OCI-M1 (cell line): ENCODE data around the gene HIGD1B.

Experiments used
- DNase-seq: peaks from one replicate; lab custom pipeline; 2025; lab: John Stamatoyannopoulos, UW

Gene HIGD1B

DNA sequence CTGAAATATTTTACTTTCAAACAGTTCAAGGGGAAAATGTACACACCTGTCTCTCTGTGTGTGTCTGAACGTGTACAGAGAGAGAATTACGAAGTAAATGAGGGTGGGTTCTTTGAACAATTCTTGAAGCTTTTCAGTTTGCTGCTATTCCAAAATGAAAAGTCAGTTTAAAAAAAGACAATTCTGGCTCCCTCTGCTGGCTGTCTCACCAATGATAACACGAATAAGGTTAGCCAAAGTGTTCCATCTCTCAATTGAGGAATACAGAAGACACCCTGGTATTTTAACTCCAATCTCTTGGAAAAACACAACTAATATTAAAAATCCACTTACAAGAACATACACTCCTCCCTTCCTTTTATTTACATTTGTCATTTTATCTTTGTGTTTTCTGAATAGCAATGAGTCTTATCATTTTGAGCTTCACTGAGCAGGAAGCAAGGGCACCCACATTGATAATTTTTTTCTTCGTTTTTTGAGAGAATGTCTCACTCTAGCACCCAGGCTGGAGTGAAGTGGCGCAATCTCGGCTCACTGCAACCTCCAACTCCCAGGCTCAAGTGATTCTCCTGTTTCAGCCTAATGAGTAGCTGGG lies 31.0 kb downstream of the HIGD1B start:
- peak; percentile 62 for DNase-seq

DNA sequence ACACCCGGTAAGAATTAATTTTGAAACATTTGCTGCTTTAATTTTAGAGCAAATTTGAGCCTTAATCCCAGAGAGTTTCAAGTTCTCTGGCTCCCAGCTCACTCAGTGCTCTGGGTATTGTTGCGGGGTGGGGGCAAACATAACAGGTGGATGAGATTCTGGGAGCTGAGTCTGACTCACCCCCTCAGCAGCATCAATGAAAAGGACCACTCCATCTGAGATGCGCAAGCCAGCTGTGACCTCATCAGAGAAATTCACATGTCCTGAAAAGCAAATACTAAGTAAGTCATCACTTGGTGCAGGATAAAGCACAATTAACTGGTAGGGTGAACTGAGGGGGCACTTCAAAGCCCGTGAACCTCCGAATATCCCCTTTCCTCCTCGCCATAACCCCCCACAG lies 31.7 kb downstream of the HIGD1B start:
- no peak for DNase-seq

DNA sequence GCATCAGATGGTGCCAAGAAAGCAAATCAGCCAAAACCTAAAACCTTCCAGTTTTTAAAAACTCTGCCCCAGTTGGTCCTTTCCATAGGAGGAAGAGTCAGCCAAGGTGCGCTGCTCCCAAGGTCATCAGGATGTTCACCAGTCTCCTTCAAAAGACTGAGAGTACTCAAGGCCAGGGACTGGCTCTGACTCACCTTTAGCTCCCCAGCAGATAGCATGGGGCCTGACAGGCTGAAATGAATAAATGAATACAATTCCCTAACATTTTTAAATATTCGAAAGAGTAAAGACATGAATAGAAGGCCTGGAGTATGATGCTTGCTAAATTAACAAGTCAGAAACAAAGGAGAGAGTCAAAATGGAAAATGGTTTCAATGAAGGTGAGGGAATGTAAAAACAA lies 32.4 kb downstream of the HIGD1B start:
- no peak for DNase-seq

DNA sequence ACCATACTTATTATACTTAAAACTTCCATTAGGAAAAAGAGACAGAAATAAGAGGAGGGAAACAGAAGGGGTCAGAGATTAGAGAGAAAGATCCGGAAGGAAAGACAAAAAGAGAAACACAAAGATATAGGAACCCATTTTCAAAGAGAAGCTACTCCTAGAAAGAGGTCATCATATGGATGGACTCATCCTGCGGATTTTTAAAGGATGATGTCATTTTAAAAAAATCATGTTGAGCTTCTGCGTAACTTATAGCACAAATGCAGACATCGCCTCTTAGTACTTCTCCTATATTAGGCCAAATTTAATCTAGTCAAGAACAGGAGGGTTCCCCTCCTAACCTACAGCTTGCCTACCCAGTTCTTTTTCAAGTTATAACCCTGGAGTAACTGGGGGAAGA lies 33.5 kb downstream of the HIGD1B start:
- no peak for DNase-seq

DNA sequence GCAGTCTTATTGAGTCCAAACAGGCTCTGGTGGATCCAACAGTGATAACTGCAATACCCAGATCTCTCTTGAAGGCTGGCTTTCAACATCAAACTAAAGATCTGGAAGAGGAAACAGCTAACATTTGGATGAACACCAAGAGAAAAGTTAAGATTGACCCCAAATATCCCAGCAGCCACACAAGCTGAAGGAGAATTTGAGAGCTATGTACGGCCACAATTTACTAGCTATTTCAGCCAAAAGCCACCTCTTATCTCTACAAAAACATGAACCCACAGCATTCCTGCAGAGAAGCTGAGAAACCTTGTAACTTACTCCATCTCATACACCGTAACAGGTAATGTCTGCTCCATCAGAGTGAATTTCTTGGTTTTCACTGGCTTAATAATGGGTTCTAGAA lies 37.3 kb downstream of the HIGD1B start:
- DNase-seq, result no peak

DNA sequence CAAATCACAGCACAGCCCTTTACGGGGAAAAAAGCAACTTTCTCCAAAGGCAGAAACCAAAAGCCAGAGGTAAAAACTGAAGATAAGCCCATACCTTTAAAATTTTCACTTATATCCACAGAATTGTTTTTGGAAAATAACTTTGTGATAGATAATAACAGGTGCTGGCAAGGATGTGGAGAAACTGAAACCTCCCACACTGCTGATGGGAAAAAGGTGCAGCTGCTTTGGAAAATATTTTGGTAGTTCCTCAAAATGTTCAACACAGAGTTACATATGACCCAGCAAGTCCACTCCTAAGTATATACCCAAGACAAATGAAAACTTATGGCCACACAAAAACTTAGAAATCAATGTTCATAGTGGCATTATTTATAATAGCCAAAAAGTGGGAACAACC lies 39.3 kb downstream of the HIGD1B start:
- DNase-seq, result no peak

DNA sequence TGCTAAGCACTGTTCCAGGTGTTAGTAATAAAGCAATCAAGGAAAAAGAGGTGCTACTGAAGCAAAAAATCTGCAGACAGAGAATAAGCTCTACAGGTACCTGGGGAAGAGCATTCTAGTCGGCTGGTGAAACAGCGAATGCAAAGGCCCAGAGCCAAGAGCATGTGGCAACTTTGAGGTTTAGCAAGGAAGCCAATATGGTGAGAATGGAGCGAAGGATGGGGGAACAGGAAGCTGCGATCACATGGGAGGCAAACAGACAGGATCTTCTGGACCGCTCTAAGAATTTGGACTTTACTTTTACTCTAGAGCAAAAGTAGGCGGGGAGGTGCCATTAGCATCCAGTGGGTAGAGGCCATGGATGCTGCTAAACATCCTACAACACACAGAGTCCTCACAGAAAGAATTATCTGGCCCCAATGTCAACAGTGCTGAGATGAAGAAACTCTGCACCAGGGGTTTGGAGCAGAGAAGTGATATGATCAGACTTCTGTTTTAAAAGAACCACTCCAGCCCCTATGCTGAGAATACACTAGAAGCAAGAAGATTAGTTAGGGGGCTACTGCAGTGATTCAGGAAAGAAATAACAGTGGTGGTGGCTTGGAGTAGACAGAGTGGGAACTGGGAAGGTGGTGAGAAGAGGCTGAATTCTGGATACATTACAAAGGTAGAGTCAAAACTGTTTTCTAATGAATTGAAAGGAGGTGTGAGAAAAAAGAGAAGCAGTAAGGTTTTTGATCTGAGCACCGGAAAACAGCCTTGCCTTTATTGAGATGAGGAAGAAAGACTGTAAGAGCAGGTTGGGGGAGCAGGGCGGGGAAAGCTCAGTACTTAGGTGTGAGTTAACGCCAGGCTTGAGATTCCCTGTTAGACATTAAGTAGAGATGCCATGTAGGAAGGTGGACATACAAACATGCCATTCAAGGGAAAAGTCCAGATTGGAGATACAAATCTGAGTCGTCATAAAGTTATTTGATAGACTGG lies 40.6 kb downstream of the HIGD1B start:
- DNase-seq, result no peak

DNA sequence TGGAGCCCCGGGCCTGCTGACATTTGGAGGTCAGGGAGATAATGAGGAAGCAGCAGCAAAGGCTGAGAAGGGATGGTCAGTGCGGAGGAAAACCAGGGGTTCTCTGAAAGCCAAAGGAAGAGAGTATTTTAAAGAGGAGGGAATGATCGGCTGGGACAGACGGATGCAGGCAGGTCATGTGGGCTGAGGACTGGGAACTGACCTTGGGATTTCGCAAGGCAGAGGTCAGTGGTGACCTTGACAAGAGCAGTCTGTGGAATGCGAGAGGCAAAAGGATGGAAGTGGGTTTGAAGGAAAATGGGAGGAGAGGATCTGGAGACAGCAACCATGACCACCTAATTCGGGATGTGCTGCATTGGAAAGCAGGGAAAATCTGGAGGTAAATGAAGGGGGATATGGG lies 41.3 kb downstream of the HIGD1B start:
- no peak for DNase-seq

DNA sequence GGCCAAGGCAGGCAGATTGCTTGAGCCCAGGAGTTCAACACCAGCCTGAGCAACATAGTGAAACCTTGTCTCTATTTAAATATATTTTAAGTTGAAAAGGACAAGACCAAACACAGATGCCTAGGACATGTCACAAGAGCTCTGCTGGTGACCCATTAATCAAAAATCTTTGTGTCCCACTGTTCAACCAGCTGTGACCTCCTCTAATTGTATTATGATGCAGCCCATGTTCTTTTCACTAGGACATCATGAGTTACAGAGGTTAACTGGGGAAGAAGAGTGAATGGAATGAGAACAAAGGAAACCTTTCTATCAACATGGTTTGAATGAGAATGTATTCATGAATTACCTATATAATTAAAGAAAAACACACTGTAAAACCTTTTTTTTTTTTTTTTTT lies 44.6 kb downstream of the HIGD1B start:
- no peak for DNase-seq

DNA sequence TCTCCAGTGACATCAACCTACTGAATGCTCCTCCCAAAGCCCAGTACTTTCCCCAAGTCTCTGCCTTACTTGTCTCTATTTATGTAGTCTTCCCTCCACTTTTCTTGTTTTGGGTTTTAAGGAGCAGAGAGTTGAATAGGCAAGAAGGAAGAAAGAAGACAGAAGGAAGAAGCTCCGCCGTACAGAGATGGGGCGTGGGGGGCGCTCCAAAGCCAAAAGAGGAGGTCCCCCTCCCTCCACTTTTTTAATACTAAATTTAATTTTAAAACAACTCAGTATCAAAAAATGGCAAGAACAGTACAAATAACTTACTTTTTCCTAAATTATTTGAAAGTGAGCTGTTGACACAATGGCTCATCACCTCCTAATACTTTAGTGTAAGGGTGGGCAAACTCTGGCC lies 47.0 kb downstream of the HIGD1B start:
- no peak for DNase-seq

DNA sequence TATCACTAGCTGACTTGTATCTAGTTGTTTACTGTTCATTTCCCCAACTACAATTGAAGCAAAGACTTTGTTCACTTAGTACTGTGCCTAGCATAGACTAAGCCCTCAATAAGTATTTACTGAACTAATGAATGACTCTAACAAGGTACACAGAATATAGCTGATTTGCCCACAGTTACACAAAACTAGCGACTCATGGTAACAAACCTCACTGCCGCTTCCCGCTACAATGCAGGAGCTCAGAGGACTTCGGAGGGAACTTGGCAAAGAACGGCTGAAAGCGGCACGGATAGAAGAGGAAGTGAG lies 51.0 kb downstream of the HIGD1B start:
- DNase-seq, result no peak

DNA sequence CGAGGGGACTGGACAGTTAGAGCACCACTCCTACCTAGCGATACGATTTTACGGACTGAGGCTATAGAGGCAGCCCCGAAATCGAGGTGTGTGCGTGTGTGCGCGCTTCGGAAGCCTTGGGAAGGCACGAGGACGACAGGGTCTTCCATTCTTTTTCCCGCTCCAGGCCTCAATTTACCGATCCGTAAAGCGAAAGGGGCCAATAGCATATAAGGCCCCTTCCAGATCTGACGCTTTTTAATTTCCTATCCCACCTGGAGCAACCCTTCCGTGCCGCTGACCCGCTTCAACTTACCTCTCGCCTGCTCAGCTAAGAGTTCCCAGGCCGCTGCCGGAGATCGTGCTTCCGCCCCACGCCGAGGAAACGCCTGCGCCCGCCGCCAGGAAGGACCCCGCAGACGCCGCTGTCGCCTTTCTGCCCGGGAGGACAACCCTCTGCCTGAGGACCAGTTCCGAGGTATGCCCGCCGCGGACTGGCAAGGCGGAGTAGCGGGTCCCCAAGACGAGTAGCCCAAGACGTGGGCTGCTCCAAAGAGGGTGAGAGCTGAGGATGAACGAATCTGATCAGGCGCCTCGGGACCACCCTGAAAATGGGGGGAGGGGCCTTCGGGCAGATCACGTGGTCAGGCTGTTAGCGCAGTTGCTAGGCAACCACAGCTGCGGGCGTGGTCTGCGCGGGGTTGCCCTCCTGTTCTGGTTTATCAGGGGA lies 51.5 kb downstream of the HIGD1B start, which contains the start of gene EFTUD2:
EFTUD2 (minus strand) TSS at position 372 of the 709 bp plus-strand sequence. CDS start 4,924 bp downstream, outside the sequence.
- DNase-seq, result peak; percentile 97
